T-helper 9 cell (primary cell): Measurements from ENCODE around the gene RPUSD1.

Experiments used
- DNase-seq: peaks from one replicate; pipeline ENCODE4 v3.0.0-alpha.2; 2020

Gene RPUSD1

GRCh38 chr16:798666-799065 is 10.5 kb upstream of the RPUSD1 start:
- DNase-seq: no peak

GRCh38 chr16:797686-798085 is 9.5 kb upstream of the RPUSD1 start:
- no peak for DNase-seq

- DNase-seq: no peak
Observed at GRCh38 chr16:797120-797420, 8.9 kb upstream of the RPUSD1 start.

GRCh38 chr16:796296-797119 is 8.3 kb upstream of the RPUSD1 start:
- DNase-seq: no peak

- DNase-seq: no peak
Observed at GRCh38 chr16:795580-796229, 7.5 kb upstream of the RPUSD1 start.

GRCh38 chr16:794853-795466 is 6.8 kb upstream of the RPUSD1 start:
- DNase-seq: no peak

DNA sequence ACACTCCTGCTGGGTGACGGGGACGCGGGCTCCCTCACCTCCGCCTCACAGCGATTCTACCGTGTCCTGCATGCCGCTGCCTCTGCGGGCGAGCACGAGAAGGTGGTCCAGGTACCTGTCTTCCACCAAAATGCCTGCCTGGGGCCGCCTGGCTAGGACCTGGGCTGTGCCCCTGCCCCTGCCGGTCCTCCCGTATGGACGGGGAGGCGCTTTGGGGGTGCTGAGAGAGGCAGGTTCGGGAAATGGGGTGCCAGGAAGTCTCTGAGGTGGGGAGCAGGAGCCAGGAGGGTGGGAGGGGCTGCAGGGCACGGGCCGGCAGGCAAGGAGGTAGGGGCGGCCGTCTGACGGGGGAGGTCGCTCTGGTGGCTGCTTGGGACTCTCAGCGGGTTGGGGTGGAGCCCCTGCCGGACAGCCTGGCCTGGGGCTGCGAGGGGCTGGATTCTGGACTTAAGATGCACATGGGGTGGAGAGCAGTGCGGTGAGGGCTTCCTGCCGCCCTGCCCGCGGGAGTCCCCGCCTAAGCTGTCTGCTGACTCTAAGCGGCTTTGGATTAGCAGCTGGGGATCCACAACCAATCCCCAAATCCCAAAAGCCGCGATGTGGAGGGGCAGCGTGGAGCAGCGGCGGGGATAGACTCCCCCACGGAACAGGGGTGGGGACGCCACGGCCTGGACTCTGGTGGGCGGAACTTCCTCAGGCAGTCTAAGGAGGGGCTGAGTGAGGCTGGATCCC is 6.1 kb upstream of the RPUSD1 start:
- DNase-seq: no peak

GRCh38 chr16:793414-793813 is 5.2 kb upstream of the RPUSD1 start:
- DNase-seq: no peak

DNA sequence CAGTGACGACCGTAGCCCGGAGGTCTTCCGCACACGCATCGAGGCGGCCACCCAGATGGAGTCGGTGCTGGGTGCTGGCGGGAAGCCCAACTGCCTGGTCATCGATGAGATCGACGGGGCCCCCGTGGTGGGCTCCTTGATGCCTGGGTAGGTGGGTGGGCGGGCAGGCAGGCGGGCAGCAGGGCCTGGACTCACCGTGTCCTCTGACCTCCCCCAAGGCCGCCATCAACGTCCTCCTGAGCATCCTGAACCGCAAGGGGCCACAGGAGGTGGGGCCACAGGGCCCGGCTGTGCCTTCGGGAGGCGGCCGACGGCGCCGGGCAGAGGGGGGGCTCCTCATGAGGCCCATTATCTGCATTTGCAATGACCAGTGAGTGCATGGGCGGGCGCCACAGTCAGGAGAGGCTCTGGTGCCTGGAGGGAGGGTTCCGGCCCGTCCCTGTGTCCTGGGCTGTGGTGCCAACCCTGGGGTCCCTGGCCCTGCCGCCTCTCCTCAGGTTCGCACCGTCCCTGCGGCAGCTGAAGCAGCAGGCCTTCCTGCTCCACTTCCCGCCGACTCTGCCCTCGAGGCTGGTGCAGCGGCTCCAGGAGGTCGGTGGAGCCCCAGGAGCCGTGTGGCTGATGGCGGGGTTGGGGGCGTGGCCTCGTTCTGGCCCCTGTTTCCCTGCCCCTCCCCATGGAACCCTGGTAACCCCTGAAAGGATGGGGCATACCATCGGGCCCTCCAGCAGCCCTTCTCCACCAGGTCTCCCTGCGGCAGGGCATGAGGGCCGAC is 4.2 kb upstream of the RPUSD1 start:
- no peak for DNase-seq

GRCh38 chr16:791131-791530 is 3.0 kb upstream of the RPUSD1 start:
- DNase-seq: no peak

- DNase-seq: no peak
Observed at GRCh38 chr16:790086-790485, 1.9 kb upstream of the RPUSD1 start.

DNA sequence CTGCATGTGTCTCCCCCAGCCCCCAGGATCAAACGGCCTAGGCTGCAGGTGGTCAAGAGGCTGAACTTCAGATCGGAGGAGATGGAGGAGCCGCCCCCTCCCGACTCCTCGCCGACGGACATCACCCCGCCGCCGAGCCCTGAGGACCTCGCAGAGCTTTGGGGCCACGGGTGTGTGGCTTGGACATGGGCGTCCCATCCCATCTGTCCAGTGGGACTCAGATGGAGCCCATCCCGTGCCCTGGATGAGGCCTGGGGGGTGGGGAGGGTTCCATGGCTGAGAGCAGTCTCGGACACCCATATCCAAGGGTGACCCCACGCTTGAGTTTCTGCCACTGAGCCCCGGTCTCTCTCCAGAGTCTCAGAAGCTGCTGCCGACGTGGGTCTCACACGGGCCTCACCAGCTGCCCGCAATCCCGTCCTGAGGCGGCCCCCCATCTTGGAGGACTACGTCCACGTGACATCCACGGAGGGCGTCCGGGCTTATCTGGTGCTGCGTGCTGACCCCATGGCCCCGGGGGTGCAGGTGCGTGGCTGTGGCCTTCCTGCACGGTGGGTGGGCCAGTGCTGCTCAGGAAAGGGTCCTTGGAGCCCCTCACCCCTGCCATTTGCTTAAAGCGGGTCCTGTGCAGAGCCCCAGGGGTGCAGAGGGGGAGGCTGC is 1.1 kb upstream of the RPUSD1 start:
- DNase-seq: no peak

- peak; percentile 93 for DNase-seq
Observed at GRCh38 chr16:788399-789126, 382 bp upstream of the RPUSD1 start, which contains the start of gene CHTF18. TSS of gene CHTF18 (plus strand) at chr16:788620. CDS start at chr16:788685, 65 bp downstream.

DNA sequence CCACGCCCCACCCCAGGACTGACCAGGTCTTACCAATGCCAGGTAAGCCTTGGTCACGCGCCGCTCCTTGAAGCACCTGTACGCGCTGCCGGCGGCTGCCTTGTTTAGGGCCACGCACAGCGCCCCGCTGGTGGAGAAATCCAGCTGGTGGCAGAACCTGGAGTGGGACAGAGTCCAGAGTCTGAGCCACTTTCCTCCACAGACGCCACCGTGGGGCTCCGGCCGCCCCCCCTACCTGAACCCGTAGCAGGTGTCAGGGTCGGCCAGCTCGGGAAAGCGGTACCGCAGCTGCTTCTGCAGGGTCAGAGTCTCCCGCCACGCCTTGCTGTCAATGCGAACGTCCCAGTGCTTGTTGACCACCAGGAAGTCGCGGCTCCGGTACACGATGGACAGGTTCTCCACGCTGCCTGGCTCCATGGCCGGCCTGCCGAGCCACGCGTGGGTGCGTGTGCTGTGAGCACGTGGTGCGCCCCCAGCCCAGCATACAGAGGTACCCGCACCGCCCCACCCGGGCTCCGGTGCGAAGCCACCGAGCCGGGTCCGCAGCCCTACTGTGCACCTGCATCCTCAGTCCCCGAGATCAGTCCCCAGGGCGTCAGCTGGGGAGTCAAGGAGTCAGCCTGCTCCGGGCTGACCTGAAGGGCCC is 737 bp downstream of the RPUSD1 start:
- no peak for DNase-seq

DNA sequence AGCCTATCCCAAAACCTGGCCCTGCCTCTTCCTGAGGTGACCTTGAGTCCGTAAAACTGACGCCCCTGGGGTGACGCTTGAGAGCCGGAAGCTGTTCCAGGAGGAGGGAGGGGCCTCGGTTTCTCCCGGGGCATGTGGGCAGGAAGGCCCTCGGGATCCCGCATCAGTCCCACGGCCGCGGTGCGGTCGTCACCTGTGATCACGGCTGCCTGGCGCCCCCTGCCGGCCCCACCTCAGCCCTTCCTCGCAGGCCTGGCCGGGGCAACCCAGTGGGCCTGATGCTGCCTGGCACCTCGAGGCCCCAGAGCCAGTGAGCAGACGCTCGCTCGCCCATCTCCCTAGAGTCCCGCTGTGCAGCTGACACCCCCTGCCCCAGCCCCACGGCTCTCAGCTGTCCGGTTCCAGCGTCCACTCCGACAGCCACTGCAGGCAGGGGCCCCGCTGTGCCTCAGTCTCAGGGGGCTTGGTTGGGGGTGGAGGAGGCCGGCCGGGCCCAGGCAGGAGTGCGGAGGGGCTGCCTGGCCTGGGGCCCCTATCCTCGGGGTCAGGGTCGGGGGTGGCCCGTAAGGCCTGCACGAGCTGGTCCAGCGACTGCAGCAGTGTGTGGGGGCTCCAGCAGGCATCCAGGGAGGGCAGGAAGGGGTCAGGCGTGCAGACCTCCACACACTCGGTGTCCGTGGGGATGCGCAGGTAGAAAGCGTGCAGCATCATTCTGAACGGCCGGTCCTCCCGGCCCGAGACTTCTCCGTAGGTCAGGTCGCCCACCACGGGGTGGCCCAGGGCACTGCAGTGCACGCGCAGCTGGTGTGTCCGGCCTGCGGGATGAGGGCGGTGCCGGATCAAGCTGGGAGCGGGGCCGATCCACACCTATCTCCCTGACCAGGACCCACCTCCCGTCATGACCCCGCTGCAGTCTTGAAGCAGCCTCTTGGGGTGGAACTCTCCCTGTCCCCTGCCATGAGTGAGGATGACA is 2.3 kb downstream of the RPUSD1 start:
- DNase-seq: peak; percentile 77

GRCh38 chr16:784431-784830 is 3.8 kb downstream of the RPUSD1 start:
- DNase-seq: no peak

DNA sequence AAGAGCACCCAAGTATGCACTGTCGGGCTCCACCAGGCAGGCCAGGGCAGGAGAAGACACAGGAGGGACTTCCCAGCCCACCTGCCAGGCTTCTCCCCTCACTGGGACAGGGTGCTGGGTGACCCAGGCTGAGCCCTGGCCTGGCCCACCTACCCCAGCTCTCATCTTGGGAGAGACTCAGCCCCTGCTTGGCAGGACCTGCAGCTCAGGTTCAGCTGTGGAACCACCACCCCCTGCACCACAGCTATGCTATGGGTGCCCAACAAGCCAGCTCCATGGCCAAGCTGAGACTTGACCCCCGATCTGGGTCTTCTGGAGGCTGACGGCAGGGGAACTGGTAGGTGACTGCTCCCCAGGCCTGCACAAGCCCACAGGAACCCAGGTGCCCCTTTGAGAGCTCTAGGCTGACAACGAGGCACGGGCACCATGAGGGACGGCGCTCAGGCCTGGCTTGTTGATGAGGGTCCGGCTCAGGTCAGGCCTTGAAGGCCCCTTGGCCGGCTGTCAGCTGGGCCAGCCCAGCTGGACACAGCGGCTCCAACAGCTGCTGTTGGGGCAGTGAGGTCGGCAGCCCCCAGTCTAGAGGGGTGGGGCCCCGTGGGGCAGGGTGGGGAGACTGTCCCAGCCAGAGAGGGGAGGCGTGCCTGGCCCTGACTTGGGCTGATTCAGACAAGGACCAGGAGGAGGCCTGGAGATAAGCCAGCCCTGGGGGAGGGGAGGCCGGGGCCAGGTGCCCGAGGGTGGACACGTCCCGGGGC is 4.6 kb downstream of the RPUSD1 start:
- no peak for DNase-seq

- no peak for DNase-seq
Observed at GRCh38 chr16:782766-783403, 5.3 kb downstream of the RPUSD1 start.
